T-cell (primary cell): ENCODE data around the gene TBC1D21. TPM values are rescaled to one million over a fixed set of nuclear protein-coding genes. Genes with fewer than 3 reads are reported as not detected.

ENCODE experiments used
- ATAC-seq, 4 experiments: fragments of 200-7000 bp in 3 of 4; fragments of 150-1000 bp in 1 of 4; cut with Tn5 transposase; replicated peaks in 1 of 4; 1 replicate in 3 of 4; 2 replicates in 1 of 4; pipeline ENCODE4 v1.10.0; 2021; ENCODE audit warnings: moderate library complexity in 3 of 4, mild to moderate bottlenecking in 2 of 4, moderate number of reproducible peaks in 1 of 4
- CTCF ChIA-PET, 2 donors: fragments of 300-600 bp; sonication (Branson Sonifier 250); formaldehyde crosslinking; loops; one replicate each; lab custom pipeline; 2022; ENCODE audit warnings: antibody characterized with exemption in 2 of 2; lab: Charles Lee
- POLR2A ChIA-PET, 2 donors: fragments of 300-600 bp; sonication (Branson Sonifier 250); formaldehyde crosslinking; loops; one replicate each; lab custom pipeline; 2022; ENCODE audit warnings: antibody characterized with exemption in 2 of 2; lab: Charles Lee
- DNase-seq, 35 experiments: peaks; one replicate each; pipeline versions ENCODE4 v3.0.0 to v3.0.0-alpha.2; 2013 to 2023
- H3K27ac ChIP-seq: one replicate; pipeline ENCODE4 v1.5.1; 2013; ENCODE audit warnings: low read length
- H3K27me3 ChIP-seq, 2 experiments: replicated peaks in 1 of 2; 1 replicate in 1 of 2; 2 replicates in 1 of 2; pipeline versions ENCODE4 v1.6.1 to v1.7.0; 2013; ENCODE audit warnings: low read length in 1 of 2, mixed read lengths in 1 of 2; ENCODE audit not compliant: control insufficient read depth in 2 of 2, insufficient read depth in 2 of 2; ENCODE audit errors: extremely low read depth in 1 of 2
- H3K36me3 ChIP-seq, 2 donors: 1 replicate in 1 of 2; 2 replicates in 1 of 2; pipeline versions ENCODE4 v1.6.1 to v1.7.0; 2013; ENCODE audit warnings: low read length in 1 of 2; ENCODE audit not compliant: control insufficient read depth in 2 of 2, insufficient read depth in 1 of 2; ENCODE audit errors: extremely low read depth in 1 of 2
- H3K4me1 ChIP-seq, 2 experiments: 1 replicate in 1 of 2; 2 replicates in 1 of 2; pipeline versions ENCODE4 v1.6.1 to v1.7.0; 2013; ENCODE audit warnings: low read length in 2 of 2, mixed read lengths in 1 of 2; ENCODE audit not compliant: insufficient read depth in 2 of 2, control insufficient read depth in 1 of 2; ENCODE audit errors: extremely low read depth in 1 of 2
- H3K4me3 ChIP-seq, 2 donors: 1 replicate in 1 of 2; 2 replicates in 1 of 2; pipeline versions ENCODE4 v1.5.1 to v1.7.0; 2013; ENCODE audit warnings: mild to moderate bottlenecking in 2 of 2, low read length in 1 of 2, moderate library complexity in 1 of 2; ENCODE audit not compliant: control insufficient read depth in 1 of 2; ENCODE audit errors: extremely low read depth in 1 of 2
- H3K9me3 ChIP-seq: 2 replicates; pipeline ENCODE4 v1.7.0; 2013
- H3K27ac Mint-ChIP-seq, 2 donors: one replicate each; pipeline ENCODE4 v1.8.0; 2020 to 2021; ENCODE audit warnings: mild to moderate bottlenecking in 2 of 2, mixed read lengths in 2 of 2
- H3K27me3 Mint-ChIP-seq, 2 donors: one replicate each; pipeline ENCODE4 v1.8.0; 2021 to 2022; ENCODE audit warnings: mixed read lengths in 2 of 2
- H3K36me3 Mint-ChIP-seq: one replicate; pipeline ENCODE4 v1.8.0; 2021; ENCODE audit warnings: mixed read lengths
- H3K4me1 Mint-ChIP-seq, 3 donors: one replicate each; pipeline ENCODE4 v1.8.0; 2020 to 2022; ENCODE audit warnings: mixed read lengths in 3 of 3, mild to moderate bottlenecking in 1 of 3
- H3K4me3 Mint-ChIP-seq, 3 donors: one replicate each; pipeline ENCODE4 v1.8.0; 2020 to 2022; ENCODE audit warnings: mild to moderate bottlenecking in 3 of 3, mixed read lengths in 3 of 3, moderate library complexity in 3 of 3
- H3K9me3 Mint-ChIP-seq, 3 donors: one replicate each; pipeline ENCODE4 v1.8.0; 2020 to 2022; ENCODE audit warnings: mixed read lengths in 3 of 3
- WGBS: methylation state at CpG from one replicate; pipeline ENCODE4 v1.1.5; 2013; ENCODE audit warnings: missing lambda C conversion rate; ENCODE audit not compliant: insufficient coverage; 5-methylcytosine and 5-hydroxymethylcytosine counted together
- total RNA-seq, 35 experiments: library from RNA in 6 of 35; stranded (reverse) in 6 of 35; fragments of 120-200 nt in 1 of 35; gene quantifications; one replicate each; pipeline versions ENCODE4 v1.2.1 to v1.2.4 and lab custom pipeline; 2013 to 2026

TBC1D21 gene
- total RNA-seq, 5 donors from 2014 or later (not counting 1 experiment from before 2014, with no cell fraction given): not detected

DNA sequence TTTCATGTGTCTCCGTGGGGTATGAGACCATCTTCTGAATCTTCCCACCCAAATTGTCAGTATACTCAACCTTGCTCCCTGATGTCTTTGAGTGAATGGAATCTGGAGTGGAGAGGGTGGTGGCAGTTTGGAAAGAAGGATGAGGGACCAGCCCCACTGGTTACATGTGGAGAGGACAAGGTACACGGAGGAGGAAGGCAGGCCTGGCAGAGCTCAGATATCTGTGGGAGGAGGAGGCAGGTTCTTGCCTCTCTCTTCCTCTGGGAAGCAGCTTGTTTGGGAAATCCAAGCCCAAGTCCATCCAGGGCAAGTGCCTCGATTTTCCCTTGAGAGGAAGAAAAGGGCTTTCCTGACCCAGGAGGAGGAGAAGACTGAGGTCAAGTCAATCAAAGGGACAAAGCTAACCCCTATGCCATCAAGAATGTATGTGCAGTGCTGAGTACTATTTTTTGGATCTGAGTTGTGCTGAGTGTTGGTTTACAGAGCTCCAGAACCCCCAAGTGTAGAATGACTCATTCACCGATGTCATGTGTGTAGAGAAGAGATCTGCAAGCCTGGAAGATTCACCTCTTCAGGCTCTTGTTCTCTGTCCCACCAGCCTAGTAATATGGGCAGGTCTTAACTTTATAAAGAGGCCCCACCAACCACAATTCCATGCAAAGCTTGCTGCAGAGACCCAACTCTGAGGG is 33.1 kb downstream of the TBC1D21 start:
- ChIA-PET POLR2A (no interaction called here), CTCF (interaction anchor here (0.9 to 2.1 kb wide), 3 partner anchors 32 to 33 kb away, joined by 3 to 6 read pairs (median 6); partner anchors contain the start of gene TBC1D21 (in 1 of the 2))
- Histone ChIP-seq H3K36me3 (peaks cover 0 to 5% of the 10 kb centered on the region in 2 donors), H3K4me3 (no peak overlapping the region), H3K27ac (no peak overlapping the region), H3K9me3 (no peaks in the 10 kb centered on the region), H3K27me3 (no peaks in the 10 kb centered on the region), H3K4me1 (no peaks in the 10 kb centered on the region)
- 70% methylated on average over 1 of the region's 4 CpGs for WGBS
- no peak overlapping the region for H3K27ac Mint-ChIP-seq
- no peak for DNase-seq
- H3K4me3 Mint-ChIP-seq: no peak overlapping the region
- no peaks in the 10 kb centered on the region for H3K27me3 Mint-ChIP-seq
- peaks cover 26% of the 10 kb centered on the region for H3K36me3 Mint-ChIP-seq
- peaks cover 0 to 4% (median 1%) of the 10 kb centered on the region in 3 donors for H3K4me1 Mint-ChIP-seq
- no peak for ATAC-seq
- H3K9me3 Mint-ChIP-seq: no peaks in the 10 kb centered on the region

- ChIA-PET CTCF (interaction anchor here (0.9 to 2.1 kb wide), 3 partner anchors 33 to 34 kb away, joined by 3 to 6 read pairs (median 6); partner anchors contain the start of gene TBC1D21 (in 1 of the 2)), POLR2A (no interaction called here)
- DNase-seq (no peak), ATAC-seq (no peak)
- Histone ChIP-seq H3K27me3 (no peaks in the 10 kb centered on the region), H3K9me3 (no peaks in the 10 kb centered on the region), H3K4me1 (no peaks in the 10 kb centered on the region), H3K36me3 (peaks cover 0 to 5% of the 10 kb centered on the region in 2 donors), H3K4me3 (no peak overlapping the region), H3K27ac (no peak overlapping the region)
- no peak overlapping the region for H3K4me3 Mint-ChIP-seq
- H3K9me3 Mint-ChIP-seq: no peaks in the 10 kb centered on the region
- no peaks in the 10 kb centered on the region for H3K27me3 Mint-ChIP-seq
- 41% methylated on average over 2 of the region's 2 CpGs for WGBS
- H3K36me3 Mint-ChIP-seq: peaks cover 26% of the 10 kb centered on the region
- H3K4me1 Mint-ChIP-seq: peaks cover 0 to 4% (median 1%) of the 10 kb centered on the region in 3 donors
- no peak overlapping the region for H3K27ac Mint-ChIP-seq
Observed at GRCh38 chr15:73907035-73907408, 33.7 kb downstream of the TBC1D21 start.

- Mint-ChIP-seq H3K36me3 (peaks cover 26% of the 10 kb centered on the region), H3K9me3 (no peaks in the 10 kb centered on the region), H3K4me3 (no peak overlapping the region), H3K4me1 (peaks cover 0 to 4% (median 1%) of the 10 kb centered on the region in 3 donors), H3K27ac (no peak overlapping the region), H3K27me3 (no peaks in the 10 kb centered on the region)
- Histone ChIP-seq H3K4me1 (no peaks in the 10 kb centered on the region), H3K4me3 (no peak overlapping the region), H3K9me3 (no peaks in the 10 kb centered on the region), H3K36me3 (peaks cover 0 to 5% of the 10 kb centered on the region in 2 donors), H3K27ac (no peak overlapping the region), H3K27me3 (no peaks in the 10 kb centered on the region)
- DNase-seq: peak; percentile 36 to 80 (median 64)
- ChIA-PET POLR2A (no interaction called here), CTCF (interaction anchor here in 1 of 2 donors (1.0 kb wide), 2 partner anchors 28 to 58 kb away, joined by 3 to 4 read pairs; no protein-coding TSS in a partner anchor)
- peak; percentile 90 to 99 (median 92) for ATAC-seq
- no CpG with 5 or more reads among the region's 7 CpGs for WGBS
Observed at GRCh38 chr15:73908030-73908821, 34.9 kb downstream of the TBC1D21 start.

- CTCF ChIA-PET: interaction anchor here in 1 of 2 donors (0.8 to 1.0 kb wide), 2 partner anchors 35 to 57 kb away, joined by 3 to 4 read pairs; no protein-coding TSS in a partner anchor
- Histone ChIP-seq H3K4me1 (no peaks in the 10 kb centered on the region), H3K9me3 (no peaks in the 10 kb centered on the region), H3K27me3 (no peaks in the 10 kb centered on the region), H3K36me3 (peaks cover 0 to 5% of the 10 kb centered on the region in 2 donors), H3K4me3 (no peak overlapping the region), H3K27ac (no peak overlapping the region)
- H3K4me3 Mint-ChIP-seq: no peak overlapping the region
- H3K27ac Mint-ChIP-seq: no peak overlapping the region
- H3K9me3 Mint-ChIP-seq: no peaks in the 10 kb centered on the region
- H3K36me3 Mint-ChIP-seq: peaks cover 26% of the 10 kb centered on the region
- peaks cover 3 to 4% (median 4%) of the 10 kb centered on the region in 3 donors for H3K4me1 Mint-ChIP-seq
- ATAC-seq (no peak), DNase-seq (no peak)
- 92% methylated on average over 2 of the region's 2 CpGs for WGBS
- H3K27me3 Mint-ChIP-seq: no peaks in the 10 kb centered on the region
- POLR2A ChIA-PET: no interaction called here
Observed at GRCh38 chr15:73908822-73909122, 35.4 kb downstream of the TBC1D21 start.

- peaks cover 8 to 10% (median 10%) of the 10 kb centered on the region in 3 donors for H3K4me1 Mint-ChIP-seq
- no peak for ATAC-seq
Observed at GRCh38 chr15:73909651-73910050, 36.3 kb downstream of the TBC1D21 start.

DNA sequence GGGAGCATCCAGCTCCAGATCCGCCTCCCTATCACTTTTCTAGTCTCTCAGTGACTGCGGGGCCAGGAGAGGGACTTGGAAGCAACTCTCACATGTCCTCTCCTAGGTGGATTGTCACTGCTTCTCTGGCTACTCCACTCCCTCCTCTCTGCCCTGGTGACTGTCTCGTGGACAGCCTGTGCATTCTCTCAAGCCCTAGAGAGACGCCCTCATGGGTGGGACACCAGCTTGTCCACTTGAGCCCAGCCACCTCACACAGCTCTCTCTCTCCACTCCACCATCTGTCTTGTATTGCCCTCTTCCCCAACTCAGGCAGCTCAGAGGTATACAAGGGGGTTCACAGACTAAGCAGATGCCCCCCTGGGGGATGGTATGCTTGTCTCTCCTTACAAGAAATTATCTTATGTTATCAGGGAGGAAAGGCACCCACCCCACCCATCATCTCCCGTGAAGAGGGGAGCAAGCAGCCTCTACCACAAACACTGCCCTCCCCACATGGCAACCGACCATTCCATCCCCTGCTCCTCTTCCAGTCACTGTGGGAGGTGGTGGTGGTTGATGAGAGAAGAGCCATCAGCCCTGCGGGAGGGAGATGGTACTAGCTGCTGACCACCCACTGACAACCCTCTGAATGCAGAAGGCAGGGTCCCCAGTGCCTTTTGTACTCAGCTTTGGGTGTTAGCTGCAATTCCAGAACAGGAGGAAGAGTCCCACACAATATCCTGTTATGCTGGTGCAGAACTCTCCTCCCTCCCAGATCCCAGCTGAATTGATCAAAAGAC is 37.3 kb downstream of the TBC1D21 start:
- no peak overlapping the region for H3K27ac ChIP-seq
- Mint-ChIP-seq H3K9me3 (no peaks in the 10 kb centered on the region), H3K27me3 (no peaks in the 10 kb centered on the region), H3K27ac (no peak overlapping the region), H3K4me1 (peaks cover 8 to 13% (median 12%) of the 10 kb centered on the region in 3 donors), H3K4me3 (no peak overlapping the region), H3K36me3 (peaks cover 31% of the 10 kb centered on the region)
- no peaks in the 10 kb centered on the region for H3K27me3 ChIP-seq
- ATAC-seq: no peak
- no peaks in the 10 kb centered on the region for H3K9me3 ChIP-seq
- peaks cover 0 to 7% of the 10 kb centered on the region in 2 donors for H3K36me3 ChIP-seq
- H3K4me1 ChIP-seq: peaks cover 0 to 7% of the 10 kb centered on the region in 2 experiments
- WGBS: 59% methylated on average over 4 of the region's 7 CpGs
- ChIA-PET CTCF (interaction anchor here (0.5 to 1.3 kb wide), 3 partner anchors 37 to 262 kb away, joined by 3 read pairs; no protein-coding TSS in a partner anchor), POLR2A (no interaction called here)
- DNase-seq: no peak
- H3K4me3 ChIP-seq: no peak overlapping the region

More at GRCh38 chr15:73909651-73910050, 36.3 kb downstream of the TBC1D21 start:
- no peak overlapping the region for H3K27ac ChIP-seq
- H3K27ac Mint-ChIP-seq: no peak overlapping the region
- CTCF ChIA-PET: interaction anchor here (0.7 to 0.8 kb wide), 2 partner anchors 36 to 104 kb away, joined by 3 read pairs; no protein-coding TSS in a partner anchor
- H3K36me3 ChIP-seq: peaks cover 0 to 5% of the 10 kb centered on the region in 2 donors
- H3K4me1 ChIP-seq: peaks cover 0 to 7% of the 10 kb centered on the region in 2 experiments
- no peak for DNase-seq
- no peaks in the 10 kb centered on the region for H3K27me3 ChIP-seq
- peaks cover 26% of the 10 kb centered on the region for H3K36me3 Mint-ChIP-seq
- H3K9me3 Mint-ChIP-seq: no peaks in the 10 kb centered on the region
- H3K4me3 Mint-ChIP-seq: no peak overlapping the region
- WGBS: 60% methylated on average over 1 of the region's 2 CpGs
- no peak overlapping the region for H3K4me3 ChIP-seq
- no peaks in the 10 kb centered on the region for H3K9me3 ChIP-seq
- POLR2A ChIA-PET: no interaction called here
- H3K27me3 Mint-ChIP-seq: no peaks in the 10 kb centered on the region
